Mesenchymal stem cell (in vitro differentiated cells and primary cell): ENCODE data around the gene NOC2L.

Experiments
- DNase-seq: peaks from one replicate; pipeline ENCODE4 v3.0.0-alpha.2; 2013
- H2AFZ ChIP-seq: one replicate; pipeline ENCODE4 v1.6.1; 2013; ENCODE audit warnings: low read depth, mild to moderate bottlenecking, control low read depth, inconsistent platforms, low read length, moderate library complexity
- H2AK5ac ChIP-seq: 2 replicates; pipeline ENCODE4 v1.6.1; 2013; ENCODE audit warnings: low read length, moderate library complexity, mild to moderate bottlenecking, inconsistent platforms; ENCODE audit not compliant: severe bottlenecking
- H2BK120ac ChIP-seq: one replicate; pipeline ENCODE4 v1.6.1; 2013; ENCODE audit warnings: low read depth, mild to moderate bottlenecking, inconsistent platforms, low read length, moderate library complexity
- H2BK12ac ChIP-seq, 2 experiments: one replicate each; pipeline ENCODE4 v1.6.1; 2013; ENCODE audit warnings: inconsistent platforms in 2 of 2, low read length in 2 of 2, mild to moderate bottlenecking in 2 of 2, moderate library complexity in 2 of 2, control low read depth in 1 of 2
- H2BK15ac ChIP-seq: one replicate; pipeline ENCODE4 v1.6.1; 2013; ENCODE audit warnings: mild to moderate bottlenecking, low read depth, inconsistent platforms; ENCODE audit not compliant: poor library complexity, severe bottlenecking
- H2BK5ac ChIP-seq: 2 replicates; pipeline ENCODE4 v1.6.1; 2013; ENCODE audit warnings: low read depth, mild to moderate bottlenecking, low read length, control low read depth, inconsistent platforms; ENCODE audit not compliant: poor library complexity, severe bottlenecking
- H3K14ac ChIP-seq, 2 experiments: one replicate each; pipeline ENCODE4 v1.6.1; 2013; ENCODE audit warnings: inconsistent platforms in 2 of 2, low read length in 2 of 2, control low read depth in 1 of 2, mild to moderate bottlenecking in 1 of 2, moderate library complexity in 1 of 2
- H3K18ac ChIP-seq, 2 experiments: one replicate each; pipeline ENCODE4 v1.6.1; 2013; ENCODE audit warnings: inconsistent platforms in 2 of 2, low read length in 2 of 2, control low read depth in 1 of 2, low read depth in 1 of 2, mild to moderate bottlenecking in 1 of 2
- H3K23ac ChIP-seq, 2 experiments: one replicate each; pipeline ENCODE4 v1.6.1; 2013; ENCODE audit warnings: inconsistent platforms in 2 of 2, low read length in 2 of 2, mild to moderate bottlenecking in 2 of 2, moderate library complexity in 2 of 2, control low read depth in 1 of 2
- H3K27ac ChIP-seq: 2 replicates; pipeline ENCODE4 v1.5.1; 2013; ENCODE audit warnings: mild to moderate bottlenecking, moderate library complexity, low read length, control low read depth, inconsistent platforms; ENCODE audit not compliant: poor library complexity, severe bottlenecking
- H3K27me3 ChIP-seq, 2 experiments: 2 replicates each; pipeline versions ENCODE4 v1.6.1 to v1.7.0; 2013; ENCODE audit warnings: low read length in 2 of 2, mild to moderate bottlenecking in 2 of 2, moderate library complexity in 2 of 2, control low read depth in 1 of 2, inconsistent platforms in 1 of 2; ENCODE audit not compliant: control insufficient read depth in 1 of 2, insufficient read depth in 1 of 2
- H3K36me3 ChIP-seq, 2 experiments: 2 replicates each; pipeline versions ENCODE4 v1.6.1 to v1.7.0; 2013; ENCODE audit warnings: low read length in 2 of 2, control low read depth in 1 of 2, inconsistent platforms in 1 of 2, low read depth in 1 of 2, mild to moderate bottlenecking in 1 of 2; ENCODE audit not compliant: insufficient read depth in 2 of 2, control insufficient read depth in 1 of 2
- H3K4ac ChIP-seq, 2 experiments: one replicate each; pipeline ENCODE4 v1.6.1; 2013; ENCODE audit warnings: inconsistent platforms in 2 of 2, low read length in 2 of 2, mild to moderate bottlenecking in 2 of 2, moderate library complexity in 2 of 2, control low read depth in 1 of 2, low read depth in 1 of 2
- H3K4me1 ChIP-seq: 2 replicates; pipeline ENCODE4 v1.6.1; 2013; ENCODE audit warnings: low read depth, low read length, control low read depth; ENCODE audit not compliant: control insufficient read depth, insufficient read depth
- H3K4me2 ChIP-seq: 2 replicates; pipeline ENCODE4 v1.6.1; 2013; ENCODE audit warnings: low read length, mild to moderate bottlenecking, inconsistent platforms; ENCODE audit not compliant: poor library complexity, severe bottlenecking
- H3K4me3 ChIP-seq, 2 experiments: 2 replicates each; pipeline versions ENCODE4 v1.5.1 to v1.7.0; 2013; ENCODE audit warnings: low read length in 2 of 2, mild to moderate bottlenecking in 2 of 2, control low read depth in 1 of 2, low read depth in 1 of 2; ENCODE audit not compliant: insufficient read depth in 1 of 2
- H3K79me1 ChIP-seq: replicated peaks from 2 replicates; pipeline ENCODE4 v1.6.1; 2013; ENCODE audit warnings: mild to moderate bottlenecking, control low read depth, low read length, inconsistent platforms; ENCODE audit not compliant: poor library complexity, severe bottlenecking
- H3K9ac ChIP-seq: 2 replicates; pipeline ENCODE4 v1.7.0; 2013; ENCODE audit warnings: mild to moderate bottlenecking, low read length, moderate library complexity
- H3K9me3 ChIP-seq: 2 replicates; pipeline ENCODE4 v1.7.0; 2013; ENCODE audit warnings: mild to moderate bottlenecking, low read length; ENCODE audit not compliant: control insufficient read depth
- H4K8ac ChIP-seq: one replicate; pipeline ENCODE4 v1.6.1; 2013; ENCODE audit warnings: inconsistent platforms, mild to moderate bottlenecking, low read length, moderate library complexity
- H4K91ac ChIP-seq: one replicate; pipeline ENCODE4 v1.6.1; 2013; ENCODE audit warnings: mild to moderate bottlenecking, low read length, inconsistent platforms
- WGBS: methylation state at CpG from one replicate; pipeline ENCODE4 v1.1.7; 2013; ENCODE audit warnings: mixed read lengths; 5-methylcytosine and 5-hydroxymethylcytosine counted together

NOC2L gene

GRCh38 chr1:906600-907420 lies 52.2 kb downstream of the NOC2L start:
- Histone ChIP-seq H3K4ac (no peak overlapping the region), H3K4me3 (no peak overlapping the region), H2BK5ac (no peak overlapping the region), H3K14ac (no peak overlapping the region), H4K8ac (no peak overlapping the region), H2BK15ac (no peak overlapping the region), H3K27ac (no peak overlapping the region), H3K23ac (no peak overlapping the region), H3K4me2 (no peak overlapping the region), H3K4me1 (peaks cover 44% of the 10 kb centered on the region), H2BK12ac (no peak overlapping the region), H3K79me1 (no peaks in the 10 kb centered on the region), H2AK5ac (no peak overlapping the region), H3K27me3 (peaks cover 14 to 21% of the 10 kb centered on the region in 2 experiments), H3K18ac (peak overlapping the region in 1 of 2 experiments; percentile 44), H3K36me3 (peaks cover 0 to 2% of the 10 kb centered on the region in 2 experiments), H3K9me3 (no peaks in the 10 kb centered on the region), H4K91ac (no peak overlapping the region), H3K9ac (no peak overlapping the region), H2AFZ (no peak overlapping the region), H2BK120ac (no peak overlapping the region)
- DNase-seq, result peak; percentile 46
- 36% methylated on average over 19 of the region's 20 CpGs for WGBS

DNA sequence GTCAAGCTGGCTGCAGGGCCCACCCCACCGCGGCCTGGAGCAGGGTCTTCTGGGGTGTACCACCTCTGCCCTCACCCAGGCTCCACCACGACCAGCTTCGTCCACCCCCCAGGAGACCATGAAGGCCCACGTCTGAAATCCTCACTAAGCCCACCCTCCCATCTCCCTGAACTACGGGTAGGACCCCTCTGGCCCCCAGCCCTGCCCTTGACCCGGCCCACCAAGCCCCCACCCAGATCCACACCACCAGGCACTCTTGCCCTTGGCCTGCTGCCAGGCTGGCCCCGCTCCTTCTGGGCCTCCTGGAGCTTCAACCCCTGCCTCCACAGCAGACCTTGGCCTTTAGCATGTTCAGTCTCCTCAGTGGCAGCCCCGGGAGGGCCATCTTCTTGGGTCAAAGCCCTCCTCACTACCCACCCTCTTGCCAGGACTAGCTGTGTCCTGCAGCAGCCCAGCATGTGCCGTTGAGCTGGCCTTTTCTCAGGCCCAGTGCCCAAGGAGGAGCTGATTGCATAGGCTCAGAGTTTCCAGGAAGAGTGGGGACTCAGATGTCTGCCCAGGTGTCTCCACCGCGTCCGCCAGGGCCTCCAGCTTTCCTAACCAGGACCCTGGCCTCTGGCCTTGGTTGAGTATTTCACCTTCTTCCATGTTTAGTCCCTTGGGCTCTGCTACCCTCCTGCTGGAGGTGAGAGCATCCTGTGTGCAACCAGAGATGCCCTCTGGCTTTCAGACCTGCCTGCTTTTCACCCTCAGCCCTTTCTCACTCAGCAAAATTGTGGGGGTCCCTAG lies 53.1 kb downstream of the NOC2L start:
- no peak overlapping the region for H2BK120ac ChIP-seq
- H3K79me1 ChIP-seq, result no peaks in the 10 kb centered on the region
- peaks cover 0 to 2% of the 10 kb centered on the region in 2 experiments for H3K36me3 ChIP-seq
- H2BK15ac ChIP-seq, result no peak overlapping the region
- H2AK5ac ChIP-seq, result no peak overlapping the region
- H4K91ac ChIP-seq, result no peak overlapping the region
- no peaks in the 10 kb centered on the region for H3K9me3 ChIP-seq
- DNase-seq, result no peak
- H3K27ac ChIP-seq, result no peak overlapping the region
- H3K4me2 ChIP-seq, result no peak overlapping the region
- H2BK5ac ChIP-seq, result no peak overlapping the region
- H3K4ac ChIP-seq, result no peak overlapping the region
- H3K23ac ChIP-seq, result no peak overlapping the region
- peak overlapping the region in 1 of 2 experiments; percentile 44 for H3K18ac ChIP-seq
- H4K8ac ChIP-seq, result no peak overlapping the region
- no peak overlapping the region for H3K14ac ChIP-seq
- H2AFZ ChIP-seq, result no peak overlapping the region
- H3K9ac ChIP-seq, result no peak overlapping the region
- H3K27me3 ChIP-seq, result peaks cover 18 to 21% of the 10 kb centered on the region in 2 experiments
- H2BK12ac ChIP-seq, result peak overlapping the region in 1 of 2 experiments; percentile 73
- peaks cover 37% of the 10 kb centered on the region for H3K4me1 ChIP-seq
- WGBS, result 86% methylated on average over 13 of the region's 13 CpGs
- H3K4me3 ChIP-seq, result no peak overlapping the region

DNA sequence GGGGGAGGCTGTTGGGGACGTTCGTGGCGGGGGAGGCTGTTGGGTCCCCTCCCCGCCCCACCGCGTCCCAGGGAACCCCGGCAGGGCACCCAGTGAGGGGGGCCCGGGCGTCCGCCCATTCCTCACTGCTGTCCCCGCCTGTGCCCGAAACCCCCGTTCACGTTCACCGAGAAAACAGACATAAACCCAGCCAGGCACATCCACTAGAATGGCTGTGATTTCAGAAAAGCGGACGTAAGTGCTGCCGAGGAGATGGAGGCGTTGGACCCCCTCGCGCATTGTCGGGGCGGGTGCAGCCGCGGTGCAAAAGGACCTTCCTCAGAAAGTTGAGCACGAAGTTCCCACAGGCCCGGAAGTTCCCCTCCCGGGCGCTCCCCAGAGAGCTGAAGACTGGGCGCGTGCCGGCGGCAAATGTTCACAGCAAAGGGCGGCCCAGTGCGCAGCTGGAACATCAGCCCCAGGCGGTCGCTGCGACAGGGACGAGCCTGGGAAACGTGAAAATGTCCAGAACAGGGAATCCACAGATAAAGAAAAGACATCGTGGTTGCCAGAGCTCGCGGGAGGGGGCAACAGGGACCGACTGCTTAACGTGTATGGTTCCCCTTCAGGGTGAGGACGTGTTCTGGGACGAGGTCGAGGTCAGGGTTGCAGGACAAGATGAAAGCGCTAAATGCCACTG lies 53.8 kb downstream of the NOC2L start:
- WGBS, result 8% methylated on average over 39 of the region's 49 CpGs

More for the DNA sequence above, 53.8 kb downstream of the NOC2L start:
- H3K4me2 ChIP-seq, result peak overlapping the region; percentile 59
- H3K23ac ChIP-seq, result no peak overlapping the region
- no peak overlapping the region for H4K91ac ChIP-seq
- H3K18ac ChIP-seq, result peak overlapping the region in 1 of 2 experiments; percentile 22
- H3K9me3 ChIP-seq, result no peaks in the 10 kb centered on the region
- no peak overlapping the region for H4K8ac ChIP-seq
- no peak overlapping the region for H3K4ac ChIP-seq
- peak; percentile 73 for DNase-seq
- no peak overlapping the region for H2AFZ ChIP-seq
- peak overlapping the region; percentile 23 to 64 for H3K4me3 ChIP-seq
- no peaks in the 10 kb centered on the region for H3K79me1 ChIP-seq
- peaks cover 19 to 21% of the 10 kb centered on the region in 2 experiments for H3K27me3 ChIP-seq
- no peak overlapping the region for H2BK15ac ChIP-seq
- H2AK5ac ChIP-seq, result no peak overlapping the region
- peak overlapping the region in 1 of 2 experiments; percentile 7 for H2BK12ac ChIP-seq
- peaks cover 29% of the 10 kb centered on the region for H3K4me1 ChIP-seq
- no peak overlapping the region for H2BK5ac ChIP-seq
- H3K36me3 ChIP-seq, result peaks cover 0 to 2% of the 10 kb centered on the region in 2 experiments
- H3K14ac ChIP-seq, result no peak overlapping the region
- no peak overlapping the region for H2BK120ac ChIP-seq
- H3K9ac ChIP-seq, result peak overlapping the region; percentile 27
- no peak overlapping the region for H3K27ac ChIP-seq
